IPS-NIHi7 (cell line): ENCODE results near the gene ANAPC2.

ENCODE experiments used
- DNase-seq: peaks from one replicate; pipeline ENCODE4 v3.0.0; 2012; ENCODE audit warnings: mixed read lengths; ENCODE audit errors: extremely low spot score

The ANAPC2 gene

GRCh38 chr9:137227853-137228505 lies 39.6 kb upstream of the ANAPC2 start:
- DNase-seq = no peak

DNA sequence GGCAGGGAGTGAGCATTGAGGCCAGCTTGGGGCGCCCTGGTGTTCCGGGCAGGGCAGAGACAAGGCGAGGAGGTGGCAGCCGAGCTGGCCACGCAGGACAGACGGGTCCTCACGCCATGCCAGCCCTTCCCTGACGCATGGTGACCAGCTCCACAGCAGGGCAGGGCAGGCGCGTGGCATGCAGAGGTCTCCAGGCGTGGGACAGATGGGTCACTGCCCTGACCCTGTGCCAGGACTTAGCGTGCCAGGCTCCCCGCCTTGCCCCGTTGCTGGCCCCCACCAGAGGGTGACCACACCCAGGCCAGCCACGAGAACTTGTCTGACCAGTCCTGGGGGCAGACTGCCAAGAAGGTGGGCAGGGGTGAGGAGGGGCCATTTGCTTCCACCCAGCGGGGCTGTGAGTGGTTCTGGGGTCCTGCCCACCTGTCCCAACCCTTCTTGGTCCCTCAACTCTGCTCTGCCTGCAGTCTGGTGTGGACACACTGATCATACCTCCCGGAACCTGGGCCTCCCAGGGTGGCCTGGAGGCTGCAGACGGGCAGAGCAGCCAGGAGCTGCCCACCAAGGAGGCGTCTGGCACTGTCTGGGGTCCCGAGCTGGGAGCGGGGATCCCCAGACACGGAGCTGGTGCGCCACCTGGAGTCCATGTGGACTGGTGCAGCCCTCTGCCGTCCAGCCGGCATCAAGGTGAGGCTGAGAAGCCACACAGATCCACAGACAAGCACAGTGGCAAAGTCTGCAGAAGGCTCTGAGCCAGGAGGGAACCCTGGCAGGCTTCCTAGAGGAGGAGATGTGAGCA lies 38.9 kb upstream of the ANAPC2 start, which contains the start of gene RNF224:
Gene RNF224, plus strand, starts transcription at position 449 of the 799 bp plus-strand sequence. CDS start 834 bp downstream, outside the sequence.
- DNase-seq = peak; percentile 89

DNA sequence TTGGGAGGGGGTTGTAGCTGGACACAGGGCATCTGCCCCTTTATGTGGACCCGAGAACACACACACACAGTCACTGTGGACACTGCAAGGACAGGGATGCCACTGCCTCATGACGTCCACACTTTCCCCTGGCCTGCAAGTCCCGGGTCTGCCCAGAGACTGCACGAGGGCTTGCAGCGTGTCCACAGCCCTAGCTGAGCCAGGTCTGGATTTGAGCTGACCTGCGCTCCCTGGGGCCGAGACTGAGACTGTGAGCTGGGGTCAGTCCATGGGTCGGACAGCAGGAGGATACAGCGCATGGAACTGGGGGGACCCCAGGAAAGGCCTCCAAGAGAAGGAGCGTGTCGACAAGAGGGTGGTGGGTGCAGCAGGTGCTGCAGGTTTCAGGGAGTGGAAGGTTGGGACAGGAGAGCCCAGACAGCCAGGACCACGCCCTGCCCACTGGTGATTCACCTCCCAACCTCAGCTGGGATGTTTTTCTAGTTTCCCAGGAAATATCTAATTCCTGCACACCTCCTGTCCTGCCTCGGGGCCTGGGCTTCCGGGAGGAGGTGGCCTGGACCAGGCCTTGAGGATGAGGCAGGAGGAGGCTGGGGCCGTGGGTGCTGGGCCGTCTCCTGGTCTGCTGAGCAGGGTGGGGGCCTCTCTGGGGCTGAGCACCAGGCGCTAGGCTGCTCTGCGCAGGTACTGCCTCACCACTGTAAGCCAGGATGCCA lies 38.1 kb upstream of the ANAPC2 start:
- no peak for DNase-seq

DNA sequence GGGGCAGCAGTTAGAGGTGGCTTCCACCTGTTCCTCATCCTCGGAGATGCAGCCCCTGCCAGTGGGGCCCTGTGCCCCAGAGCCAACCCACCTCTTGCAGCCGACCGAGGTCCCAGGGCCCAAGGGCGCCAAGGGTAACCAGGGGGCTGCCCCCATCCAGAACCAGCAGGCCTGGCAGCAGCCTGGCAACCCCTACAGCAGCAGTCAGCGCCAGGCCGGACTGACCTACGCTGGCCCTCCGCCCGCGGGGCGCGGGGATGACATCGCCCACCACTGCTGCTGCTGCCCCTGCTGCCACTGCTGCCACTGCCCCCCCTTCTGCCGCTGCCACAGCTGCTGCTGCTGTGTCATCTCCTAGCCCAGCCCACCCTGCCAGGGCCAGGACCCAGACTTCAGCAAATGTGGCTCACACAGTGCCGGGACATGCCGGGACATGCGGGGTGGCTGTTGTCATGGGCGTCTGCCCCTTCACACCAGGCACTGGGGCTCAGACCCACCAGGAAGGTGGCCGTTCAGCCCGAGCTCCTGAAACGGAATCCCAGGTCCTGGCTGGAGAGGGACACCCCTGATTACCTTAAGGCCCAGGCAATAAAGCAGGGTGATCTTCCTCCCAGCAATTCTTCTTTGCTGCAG lies 37.5 kb upstream of the ANAPC2 start:
- no peak for DNase-seq

DNA sequence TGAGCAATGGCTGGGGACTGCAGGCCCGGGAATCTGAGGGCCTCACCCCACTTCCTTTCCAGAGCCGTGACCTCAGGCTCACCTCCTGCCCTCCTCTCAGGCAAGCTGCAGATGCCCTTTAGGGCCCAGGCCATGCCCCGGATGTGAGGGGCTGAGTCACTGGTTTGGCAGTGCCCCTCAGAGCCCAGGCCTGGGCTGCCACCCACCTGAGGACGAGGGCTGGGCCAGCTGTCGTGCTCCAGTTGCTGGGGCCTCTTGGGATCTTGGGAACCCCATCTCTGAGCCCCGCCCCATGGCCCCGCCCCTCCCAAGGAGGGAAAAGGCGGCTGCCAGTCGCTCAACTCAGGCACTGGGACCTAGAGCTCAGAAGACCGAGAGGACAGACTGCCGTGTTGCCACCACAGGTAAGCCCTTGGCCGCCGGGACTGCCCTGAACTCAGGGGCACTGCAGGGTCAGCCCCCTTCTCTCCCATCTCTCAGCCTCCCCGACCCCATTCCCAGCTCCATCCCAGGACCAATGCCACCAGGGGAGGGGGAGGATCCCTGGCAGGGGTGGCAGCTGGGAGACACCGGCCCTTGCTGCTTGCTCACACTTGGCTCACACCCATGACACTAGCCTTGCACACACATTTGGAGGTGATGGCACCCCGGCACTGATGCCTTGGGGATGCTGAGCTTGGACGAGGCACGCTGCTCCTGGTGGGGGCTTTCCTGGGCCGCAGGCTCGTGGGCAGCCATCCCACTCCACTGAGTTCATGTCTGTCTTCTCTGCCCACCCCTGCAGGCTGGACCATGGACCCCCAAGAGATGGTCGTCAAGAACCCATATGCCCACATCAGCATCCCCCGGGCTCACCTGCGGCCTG lies 36.7 kb upstream of the ANAPC2 start, which contains the start of gene CYSRT1:
Gene CYSRT1, plus strand, starts transcription at position 345 of the 865 bp plus-strand sequence. Its CDS starts 448 bp downstream, at position 793.
- no peak for DNase-seq

- peak; percentile 96 for DNase-seq
These were observed 35.0 kb upstream of the ANAPC2 start for GRCh38 chr9:137223078-137223970.

GRCh38 chr9:137222190-137223077 lies 34.1 kb upstream of the ANAPC2 start, which contains the start of gene RNF208:
Gene RNF208 (minus strand): TSS chr9:137222240. CDS start chr9:137221212, 1,028 bp downstream.
- no peak for DNase-seq

DNA sequence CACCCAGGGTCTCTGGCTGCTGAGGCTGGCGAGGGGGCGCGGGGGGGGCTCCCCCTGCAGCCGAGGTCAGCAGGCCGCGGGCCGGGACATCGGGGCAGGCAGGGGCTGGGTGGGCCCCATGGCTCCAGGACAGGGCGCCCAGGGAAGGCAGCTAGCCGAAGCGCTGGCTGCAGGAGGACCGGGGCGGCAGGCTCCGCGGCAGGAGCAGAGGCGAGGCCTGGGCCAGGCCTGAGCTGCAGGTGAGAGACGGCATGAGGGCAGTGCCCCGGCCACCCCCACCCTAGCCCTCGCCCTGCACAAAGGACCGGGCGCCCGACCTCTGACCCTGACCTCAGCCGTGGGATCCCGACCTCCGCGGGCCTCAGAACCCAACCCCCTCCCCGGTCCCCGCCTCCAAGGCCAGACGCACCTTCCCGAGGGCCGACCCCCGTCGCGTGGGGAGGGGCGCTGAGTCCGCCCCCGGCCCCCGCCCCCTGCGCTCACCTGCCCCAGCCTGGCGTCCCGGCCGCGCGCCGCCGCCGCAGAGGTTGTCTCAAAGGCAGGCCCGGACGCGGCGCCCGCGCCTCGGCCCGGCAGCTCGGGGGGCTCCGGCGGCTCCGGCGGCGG lies 33.2 kb upstream of the ANAPC2 start:
- no peak for DNase-seq

- DNase-seq = no peak
These were observed 32.7 kb upstream of the ANAPC2 start for GRCh38 chr9:137221095-137221505.

DNA sequence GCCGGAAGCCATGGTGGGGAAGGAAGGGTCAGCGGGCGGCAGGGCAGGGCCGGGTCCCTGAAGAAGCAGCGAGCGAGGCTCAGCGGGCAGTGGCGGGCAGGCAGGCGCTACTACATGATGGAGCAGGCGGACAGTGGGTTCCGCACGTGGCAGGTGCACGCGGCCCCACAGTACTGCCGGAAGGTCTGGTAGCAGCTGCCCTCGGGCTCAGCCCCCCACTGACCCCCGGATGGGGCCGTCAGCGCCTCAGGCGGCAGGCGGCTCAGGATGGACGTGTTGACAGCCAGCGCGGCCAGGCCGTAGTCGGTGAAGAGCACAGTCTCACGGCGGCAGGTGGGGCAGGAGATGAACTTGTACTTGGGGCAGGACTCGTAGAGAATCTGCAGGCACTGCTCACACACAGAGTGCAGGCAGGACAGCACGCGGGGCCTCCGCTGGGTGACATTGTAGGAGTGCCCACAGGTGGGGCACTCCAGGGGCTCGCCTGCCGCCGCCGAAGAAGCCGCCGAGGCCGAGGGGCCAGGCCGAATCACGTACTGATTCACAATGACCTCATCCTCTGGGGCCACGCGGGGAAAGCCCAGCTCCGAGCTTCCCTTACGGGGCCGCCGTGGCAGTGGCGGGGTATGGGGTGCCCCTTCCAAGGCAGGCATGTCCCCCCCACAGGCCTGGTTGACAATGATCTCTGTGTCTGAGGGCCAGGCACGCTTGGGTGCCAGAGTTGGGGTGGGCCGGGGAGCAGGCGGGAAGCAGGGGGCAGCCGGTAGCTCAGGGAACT lies 32.1 kb upstream of the ANAPC2 start:
- no peak for DNase-seq

GRCh38 chr9:137219757-137220316 lies 31.5 kb upstream of the ANAPC2 start:
- no peak for DNase-seq

DNA sequence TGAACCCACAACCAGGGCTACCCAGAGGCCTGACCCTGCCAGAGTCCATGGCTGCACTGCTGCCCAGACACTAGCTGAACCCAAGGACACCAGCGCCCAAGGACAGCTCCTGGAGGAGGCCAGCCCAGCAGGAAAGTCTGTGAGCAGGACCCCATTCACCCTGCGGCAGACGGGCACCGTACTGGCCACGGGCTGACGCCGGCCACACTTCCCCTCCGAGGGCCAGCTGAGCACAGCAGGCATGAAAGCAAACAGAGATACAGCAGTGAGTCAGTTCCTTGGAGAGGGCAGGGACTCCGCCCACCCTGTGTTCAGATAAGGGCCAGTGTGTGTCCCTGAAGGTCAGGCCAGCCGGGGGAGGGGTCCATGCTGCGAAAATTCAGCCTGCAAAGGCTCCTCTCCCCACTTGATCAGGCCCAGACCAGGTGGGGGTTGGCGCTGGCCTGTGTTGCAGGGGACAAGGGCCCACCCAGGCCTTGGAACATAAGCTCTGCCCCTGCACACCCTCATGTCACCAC lies 30.5 kb upstream of the ANAPC2 start:
- DNase-seq = peak; percentile 41

DNA sequence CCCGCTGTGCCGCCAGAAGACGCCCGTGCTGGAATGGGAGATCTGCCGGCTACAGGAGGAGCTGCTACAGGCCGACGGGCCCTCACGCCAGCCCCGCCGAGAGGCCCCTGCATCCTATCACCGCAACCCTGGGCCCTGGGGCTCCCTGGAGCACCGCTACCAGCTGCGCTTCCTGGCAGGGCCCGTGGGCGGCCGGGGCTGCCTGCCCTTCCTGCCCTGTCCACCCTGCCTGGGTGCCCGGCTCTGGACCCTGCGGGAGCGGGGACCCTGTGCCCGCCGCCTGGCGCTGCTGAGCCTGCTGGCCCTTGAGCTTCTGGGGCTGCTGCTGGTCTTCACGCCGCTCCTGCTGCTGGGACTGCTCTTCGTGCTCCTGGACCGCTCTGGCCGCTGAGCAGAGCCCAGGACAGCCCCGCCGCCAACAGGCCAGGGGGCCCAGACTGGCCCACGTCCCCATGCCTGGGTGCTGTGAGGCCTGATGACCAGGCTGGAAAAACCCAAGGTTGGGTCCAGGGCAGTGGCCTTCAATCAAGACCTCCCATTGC lies 29.9 kb upstream of the ANAPC2 start:
- DNase-seq = no peak

- DNase-seq = peak; percentile 88
These were observed 29.2 kb upstream of the ANAPC2 start for GRCh38 chr9:137217276-137218211.

DNA sequence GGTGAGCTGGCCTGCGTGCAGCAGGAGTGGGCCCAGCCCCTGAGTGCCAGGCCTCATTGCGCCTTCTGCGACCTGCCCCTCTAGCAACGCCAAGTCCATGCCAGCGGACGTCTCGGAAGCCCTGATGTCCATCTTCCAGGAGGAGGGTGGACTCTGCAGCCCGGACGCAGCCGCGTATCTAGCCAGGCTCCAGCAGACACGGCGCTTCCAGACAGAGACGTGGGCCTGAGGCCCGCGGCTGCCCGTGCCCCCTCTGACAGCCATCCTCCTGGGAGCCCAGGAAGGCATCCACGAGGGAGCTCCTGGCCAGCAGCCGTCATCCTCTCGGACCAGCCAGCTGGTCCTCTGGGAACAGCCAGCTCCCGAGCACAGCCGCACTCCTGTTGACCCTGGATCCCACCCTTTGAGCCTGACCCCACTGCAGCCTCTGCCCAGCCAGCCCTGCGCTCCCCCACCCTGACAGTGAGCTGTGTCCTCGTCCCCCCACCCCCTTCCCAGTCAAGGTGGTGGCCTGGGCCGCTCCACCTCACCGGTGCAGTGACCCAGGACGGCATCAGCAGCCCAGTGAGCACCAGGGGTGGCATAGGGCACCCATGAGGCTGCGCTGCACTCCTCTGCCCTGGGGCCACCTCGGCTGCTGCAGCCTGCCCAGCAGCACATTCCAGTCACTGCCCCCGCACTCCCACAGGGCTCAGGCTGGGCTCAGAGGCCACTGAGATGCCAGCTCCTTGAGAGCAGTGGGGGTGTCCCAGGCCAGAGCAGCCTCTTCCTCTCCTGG lies 28.0 kb upstream of the ANAPC2 start:
- DNase-seq = no peak
